HG02970 (cell line): ENCODE measurements around the gene SYP.

Experiments used
- ATAC-seq: cut with Tn5 transposase; IDR thresholded peaks from one replicate; pipeline ENCODE4 v1.9.1; 2021; ENCODE audit warnings: mild to moderate bottlenecking, moderate library complexity, moderate number of reproducible peaks; ENCODE audit not compliant: unreplicated experiment, low FRiP score

SYP gene

GRCh38 chrX:49225858-49226257 is 25.9 kb upstream of the SYP start:
- no peak for ATAC-seq

GRCh38 chrX:49221868-49222267 is 21.9 kb upstream of the SYP start:
- no peak for ATAC-seq

GRCh38 chrX:49220100-49220499 is 20.1 kb upstream of the SYP start:
- ATAC-seq: no peak

- no peak for ATAC-seq
Observed at GRCh38 chrX:49214996-49215526, 15.1 kb upstream of the SYP start.

GRCh38 chrX:49214416-49214815 is 14.4 kb upstream of the SYP start:
- ATAC-seq: no peak

GRCh38 chrX:49212861-49213260 is 12.9 kb upstream of the SYP start:
- ATAC-seq: no peak

- no peak for ATAC-seq
Observed at GRCh38 chrX:49212209-49212608, 12.2 kb upstream of the SYP start.

GRCh38 chrX:49211074-49211473 is 11.1 kb upstream of the SYP start:
- no peak for ATAC-seq

- ATAC-seq: no peak
Observed at GRCh38 chrX:49210406-49210805, 10.4 kb upstream of the SYP start.

GRCh38 chrX:49209434-49210251 is 9.7 kb upstream of the SYP start:
- no peak for ATAC-seq

- ATAC-seq: no peak
Observed at GRCh38 chrX:49208399-49208798, 8.4 kb upstream of the SYP start.

- no peak for ATAC-seq
Observed at GRCh38 chrX:49206543-49206942, 6.5 kb upstream of the SYP start.

GRCh38 chrX:49205443-49205842 is 5.5 kb upstream of the SYP start:
- ATAC-seq: no peak

GRCh38 chrX:49204709-49205108 is 4.7 kb upstream of the SYP start:
- ATAC-seq: no peak

- ATAC-seq: no peak
Observed at GRCh38 chrX:49204017-49204416, 4.0 kb upstream of the SYP start.

GRCh38 chrX:49203536-49203935 is 3.5 kb upstream of the SYP start:
- no peak for ATAC-seq

- no peak for ATAC-seq
Observed at GRCh38 chrX:49202022-49202421, 2.0 kb upstream of the SYP start.

- no peak for ATAC-seq
Observed at GRCh38 chrX:49199315-49199595, 738 bp downstream of the SYP start.

- ATAC-seq: no peak
Observed at GRCh38 chrX:49198540-49199314, 1.3 kb downstream of the SYP start.

GRCh38 chrX:49197543-49198087 is 2.4 kb downstream of the SYP start:
- no peak for ATAC-seq

GRCh38 chrX:49193542-49193964 is 6.4 kb downstream of the SYP start:
- no peak for ATAC-seq
